HG03439 (cell line): ENCODE results near the gene ARHGEF7.
"Not testable (repeated sequence)": the region's sequence is repeated elsewhere in the genome, so short reads cannot be mapped to it uniquely, and the experiment has no call there.

Experiments
- ATAC-seq: cut with Tn5 transposase; IDR thresholded peaks from one replicate; pipeline ENCODE4 v1.9.1; 2021; ENCODE audit warnings: mild to moderate bottlenecking, moderate library complexity; ENCODE audit not compliant: unreplicated experiment

The ARHGEF7 gene

DNA sequence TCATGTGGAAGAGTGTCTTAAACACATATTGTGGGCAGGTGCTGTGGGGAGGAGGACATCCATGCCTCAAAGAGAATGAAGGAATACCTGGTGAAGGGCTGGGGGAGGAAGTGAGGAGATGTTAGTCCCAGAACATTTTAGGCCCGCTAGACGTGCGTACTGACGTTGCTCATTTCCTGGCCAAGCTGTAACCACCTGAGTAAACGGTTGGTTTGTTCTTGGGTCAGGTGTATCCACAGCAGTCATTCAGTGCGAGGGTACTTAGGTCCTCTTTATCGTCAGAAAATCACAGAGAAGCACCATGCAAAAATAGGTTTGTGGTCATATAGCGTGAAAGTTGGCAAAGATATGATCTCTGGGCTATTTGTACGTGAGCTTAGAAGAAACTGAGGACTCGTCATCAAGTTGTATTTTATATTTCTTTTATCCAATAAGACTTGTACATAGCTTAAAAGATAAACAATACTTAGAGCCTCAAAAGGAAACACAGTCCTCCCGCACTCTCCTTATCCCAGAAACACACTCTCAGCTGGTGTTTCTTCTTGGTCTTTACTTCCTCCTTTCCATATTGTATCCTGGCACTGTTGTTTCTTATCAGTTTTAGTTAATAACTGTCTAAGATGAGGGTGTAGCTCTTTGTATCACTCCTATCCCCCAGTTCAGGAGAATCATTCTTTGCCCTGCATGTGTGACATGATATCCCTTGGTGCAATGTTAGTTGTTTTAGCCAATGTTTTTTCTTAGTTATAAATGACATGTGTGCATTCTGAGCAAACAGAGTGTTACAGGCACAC is 52.0 kb downstream of the ARHGEF7 start:
- ATAC-seq, result no peak

DNA sequence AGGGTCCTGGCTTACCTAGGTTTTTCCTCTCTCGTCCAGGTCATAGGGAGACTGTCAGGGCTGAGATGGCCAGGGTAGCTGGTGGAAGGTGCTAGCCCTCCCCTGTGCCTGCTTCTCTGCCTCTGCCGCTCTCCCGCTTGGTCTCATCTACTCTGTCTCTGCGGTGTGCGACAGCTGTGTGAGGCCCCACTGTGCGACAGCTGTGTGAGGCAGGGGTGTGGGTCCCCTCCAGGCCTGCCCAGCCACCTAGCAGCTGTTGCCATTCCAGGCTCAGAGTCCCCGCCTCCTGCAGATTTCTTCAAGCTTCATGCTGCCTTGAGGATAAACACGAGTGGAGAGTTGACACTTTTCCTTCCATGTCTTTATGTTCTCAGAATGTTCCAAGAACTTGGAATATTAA is 53.0 kb downstream of the ARHGEF7 start:
- ATAC-seq, result no peak

DNA sequence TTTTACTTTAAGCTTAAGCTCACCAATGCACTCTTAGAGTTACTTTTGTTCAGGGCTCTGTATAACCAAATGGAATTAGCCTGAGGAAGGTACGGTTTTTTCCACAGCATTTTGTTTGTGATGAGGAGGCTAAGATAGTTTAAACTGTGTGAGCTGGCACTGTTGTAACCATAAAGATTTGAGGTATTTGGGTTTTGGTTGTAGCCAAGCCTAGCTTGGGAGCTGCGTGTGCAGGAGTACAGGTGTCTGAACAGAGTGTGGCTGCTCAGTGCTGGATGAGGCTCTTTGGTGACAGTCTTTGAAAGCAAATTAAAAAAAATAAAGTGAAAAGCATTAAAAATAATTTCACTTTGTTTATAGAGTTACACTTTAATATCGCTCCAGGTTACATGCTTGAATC is 56.0 kb downstream of the ARHGEF7 start:
- ATAC-seq, result no peak

DNA sequence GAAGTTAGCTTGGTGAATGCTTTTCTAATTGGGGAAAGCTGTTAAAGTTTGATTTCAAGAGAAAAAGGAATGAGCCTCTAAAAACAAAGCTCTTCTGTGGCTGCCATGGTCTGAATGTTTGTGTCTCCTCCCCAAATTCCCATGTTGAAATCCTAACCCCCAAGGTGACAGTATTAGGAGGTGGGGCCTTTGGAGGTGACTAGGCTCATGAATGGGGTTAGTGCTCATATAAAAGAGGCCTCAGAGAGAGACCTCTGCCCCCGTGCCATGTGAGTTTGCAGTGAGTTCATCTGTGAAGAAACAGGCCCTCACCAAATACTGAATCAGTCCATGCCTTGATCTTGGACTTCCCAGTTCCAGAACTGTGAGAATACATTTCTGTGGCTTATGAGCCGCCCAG is 56.5 kb downstream of the ARHGEF7 start:
- no peak for ATAC-seq

DNA sequence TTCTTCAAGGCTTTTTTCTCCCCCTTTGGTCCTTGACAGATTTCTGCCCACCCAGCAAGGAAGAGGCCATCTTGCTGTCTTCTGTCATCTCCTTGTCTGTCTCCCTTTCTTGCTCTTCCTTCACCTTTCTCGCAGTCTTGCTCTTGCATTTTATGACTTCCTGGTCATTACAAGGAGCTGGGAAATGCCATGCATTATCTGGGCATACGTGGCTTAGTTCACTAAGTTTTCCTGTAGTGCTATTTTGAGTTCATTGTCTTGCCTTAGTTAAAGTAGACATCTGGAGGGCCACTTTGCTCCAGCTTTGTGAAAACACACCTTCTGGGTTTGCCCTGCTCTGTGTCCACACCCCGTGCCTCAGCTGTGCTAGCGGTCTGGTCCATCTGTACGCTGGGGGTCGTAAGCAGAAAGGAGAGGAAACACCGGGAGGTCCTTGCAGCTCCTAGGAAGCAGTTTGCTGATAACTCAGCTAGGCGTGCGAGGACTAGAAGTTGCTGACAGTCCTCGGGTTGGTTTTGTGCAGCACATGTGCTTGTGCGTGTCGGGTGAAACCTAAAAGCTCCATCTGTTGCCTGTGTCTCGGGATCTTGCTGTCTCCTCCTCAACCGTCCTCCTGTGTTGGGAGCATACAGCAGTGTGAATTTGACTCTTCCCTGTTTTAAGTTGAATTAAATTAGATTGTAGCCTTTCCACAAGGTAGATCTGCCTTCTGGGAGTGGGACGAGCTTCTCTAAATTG is 59.4 kb downstream of the ARHGEF7 start:
- no peak for ATAC-seq

DNA sequence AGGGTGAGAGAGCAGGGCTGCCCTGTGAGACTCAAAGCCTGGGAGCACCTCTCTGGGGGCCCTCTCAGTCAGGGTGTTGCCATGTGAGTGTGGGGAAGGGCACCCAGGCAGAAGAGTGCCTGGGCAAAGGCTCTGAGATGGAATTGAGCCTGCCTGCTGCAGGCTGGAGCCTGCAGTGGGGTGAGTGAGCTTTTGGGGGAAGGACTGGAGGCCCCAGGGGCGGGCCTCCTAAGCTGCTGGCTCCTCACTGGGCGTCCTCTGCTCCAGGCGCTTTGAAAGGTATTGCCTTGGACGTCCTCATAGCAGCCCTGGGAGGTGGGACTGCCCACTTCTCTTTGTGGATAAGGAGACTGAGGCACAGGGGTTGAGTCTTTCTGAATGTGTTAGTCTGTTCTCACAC is 60.3 kb downstream of the ARHGEF7 start:
- ATAC-seq, result no peak

DNA sequence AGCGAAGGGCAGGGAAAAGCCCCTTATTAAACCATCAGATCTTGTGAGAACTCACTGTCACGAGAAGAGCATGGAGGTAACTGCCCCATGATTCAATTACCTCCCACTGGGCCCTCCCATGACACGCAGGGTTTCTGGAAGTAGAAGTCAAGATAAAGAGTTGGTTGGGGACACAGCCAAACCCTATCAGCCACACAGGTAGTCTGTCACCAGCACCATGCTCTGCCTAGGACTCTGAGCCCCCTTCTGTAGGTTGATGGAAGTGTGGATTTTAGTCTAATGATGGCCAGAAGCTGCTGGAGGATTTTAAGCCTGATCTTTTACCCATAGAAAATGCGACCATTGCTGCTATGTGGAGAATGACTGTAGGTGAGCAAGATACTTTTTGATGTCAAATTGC is 60.8 kb downstream of the ARHGEF7 start:
- no peak for ATAC-seq

DNA sequence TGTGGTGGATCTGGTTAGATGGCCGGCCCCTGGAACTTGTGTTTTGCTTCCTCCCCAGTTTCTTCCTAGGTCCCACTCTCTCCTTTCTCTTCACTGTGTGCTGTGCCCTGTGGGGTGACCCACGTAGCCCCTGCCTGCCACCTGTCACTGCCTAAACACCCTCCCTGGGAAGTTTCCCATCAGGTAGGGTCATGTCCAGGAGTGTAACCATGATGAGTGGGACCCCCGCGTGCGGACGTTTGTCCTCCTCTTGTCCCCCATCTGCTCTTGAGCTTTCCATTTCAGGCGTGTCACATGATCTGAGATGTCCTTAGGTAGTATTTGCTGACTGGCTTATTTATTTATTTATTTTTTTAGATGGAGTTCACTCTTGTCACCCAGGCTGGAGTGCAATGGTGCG is 61.3 kb downstream of the ARHGEF7 start:
- no peak for ATAC-seq

DNA sequence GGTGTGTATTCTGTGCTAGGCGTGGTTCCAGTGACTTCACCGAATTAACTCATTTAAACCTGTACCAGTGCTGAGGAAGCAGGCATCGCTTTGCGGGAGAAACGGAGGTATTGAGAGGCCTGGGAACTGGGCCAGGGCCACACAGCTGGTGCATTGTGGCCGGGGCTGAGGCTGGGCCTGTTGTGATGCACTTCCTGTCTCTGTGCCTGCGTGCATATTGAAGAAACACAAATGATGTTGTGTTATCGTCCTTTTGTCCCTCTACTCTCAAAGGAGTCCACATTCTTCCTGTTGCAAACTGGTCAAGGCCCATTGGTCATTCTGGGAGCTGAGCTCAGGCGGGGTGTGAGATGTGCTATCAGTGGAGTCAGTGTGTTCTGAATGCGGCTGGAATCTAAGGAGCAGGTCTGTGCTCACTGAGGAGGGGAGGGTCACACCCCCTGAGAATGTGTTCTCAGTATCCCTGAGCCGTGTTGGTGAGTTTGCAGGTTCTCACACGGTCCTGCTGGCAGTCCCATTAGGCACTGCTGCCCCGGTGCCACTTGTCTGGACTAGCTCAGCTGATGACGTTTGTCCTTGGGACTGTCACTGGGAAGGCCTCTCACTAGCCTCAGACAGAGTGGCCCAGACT is 62.1 kb downstream of the ARHGEF7 start:
- no peak for ATAC-seq

DNA sequence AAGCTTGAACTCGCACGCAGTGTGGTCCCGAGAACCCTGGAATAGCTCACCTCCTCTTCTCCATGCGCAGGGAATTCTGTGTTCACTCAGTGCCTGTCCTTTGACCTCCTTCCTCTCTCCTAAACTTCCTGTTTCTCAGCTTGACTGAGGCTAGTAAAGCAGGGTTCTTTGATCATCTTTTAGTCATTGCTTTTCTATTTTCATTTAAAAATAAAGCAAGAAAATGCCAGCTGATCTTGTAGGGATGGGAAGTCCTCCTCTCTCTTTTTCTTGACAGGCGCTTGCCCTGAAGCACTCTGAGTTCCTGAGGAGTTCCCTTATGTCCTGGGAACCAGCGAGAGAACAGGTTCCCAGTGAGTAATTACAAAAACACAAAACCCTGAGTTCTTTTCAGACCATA is 62.8 kb downstream of the ARHGEF7 start:
- ATAC-seq, result no peak

DNA sequence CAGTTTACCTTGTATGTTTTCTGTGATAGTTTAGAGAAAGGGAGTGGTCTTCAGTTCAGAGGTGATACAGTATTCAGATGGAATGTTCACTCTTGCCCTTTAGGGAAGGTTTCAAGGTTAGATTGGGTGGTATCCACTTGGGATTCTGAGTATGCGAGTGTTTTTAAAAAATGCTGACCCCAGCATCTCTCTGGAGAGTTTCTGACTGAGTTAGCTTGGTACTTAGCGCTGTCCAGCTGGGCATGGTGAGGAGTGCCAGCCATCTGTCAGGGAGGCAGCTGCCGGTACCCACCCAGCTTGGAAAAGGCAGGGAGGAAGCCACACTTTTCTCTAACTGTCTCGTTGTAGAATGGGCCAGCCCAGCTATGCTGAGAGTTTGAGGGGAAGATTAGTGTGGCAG is 63.3 kb downstream of the ARHGEF7 start:
- no peak for ATAC-seq

DNA sequence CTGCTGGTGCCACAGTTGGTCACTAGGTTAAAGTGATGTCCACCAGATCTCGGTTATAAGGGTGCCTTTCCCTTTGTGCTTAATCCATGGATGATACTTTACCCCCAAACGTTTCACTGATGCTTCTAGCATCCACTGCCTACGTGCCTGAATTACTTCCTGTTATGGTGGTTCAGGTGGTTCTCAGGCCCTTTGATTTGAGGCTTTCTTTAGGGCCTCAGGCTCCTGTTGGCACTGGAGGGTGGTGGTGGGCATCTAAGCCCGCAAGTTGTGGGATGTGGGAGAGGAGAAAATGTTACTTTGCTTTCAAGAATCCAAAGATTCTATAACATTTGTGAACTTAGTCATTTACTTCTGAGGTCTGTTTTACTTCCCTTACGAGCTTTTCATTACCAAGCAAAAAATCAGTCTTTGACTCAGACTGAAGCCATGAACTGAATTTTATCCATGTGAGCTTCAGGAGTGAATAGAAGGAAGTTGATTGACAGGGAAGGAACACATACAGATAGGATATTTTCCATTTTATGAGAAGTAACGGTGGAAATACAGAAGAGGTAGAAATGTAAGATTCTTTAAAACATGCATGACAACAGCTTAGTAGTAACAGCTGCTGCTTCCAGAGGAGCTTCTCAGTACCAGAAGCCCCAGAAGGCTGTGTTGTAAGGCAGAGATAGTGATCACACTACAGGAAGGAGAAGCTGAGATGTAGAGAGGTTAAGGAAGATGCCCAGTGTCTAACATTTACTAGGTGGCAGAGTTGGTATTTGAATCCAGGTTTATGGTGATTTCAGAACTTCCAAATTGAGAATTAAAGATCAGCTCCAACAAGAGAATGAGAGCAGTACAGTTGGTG is 65.0 kb downstream of the ARHGEF7 start:
- no peak for ATAC-seq

DNA sequence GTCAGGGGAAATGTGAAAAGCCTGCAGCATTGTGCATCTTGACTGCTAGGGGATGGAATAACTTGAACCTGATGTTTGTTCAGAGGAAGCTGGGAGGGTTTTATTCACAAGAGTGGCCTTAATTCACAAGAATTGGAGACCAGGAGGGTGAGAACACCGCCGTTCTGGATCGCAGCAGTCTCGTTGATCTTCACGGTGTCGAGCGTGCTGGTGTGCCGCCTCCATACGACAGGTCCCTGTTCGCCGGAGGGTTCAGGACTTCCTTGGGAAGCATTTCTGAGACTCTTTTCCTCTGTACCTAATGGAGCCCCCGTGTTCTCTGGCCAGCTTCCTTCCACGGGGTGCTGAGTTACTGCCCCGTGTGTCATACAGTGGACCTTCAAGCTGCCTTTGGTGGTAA is 66.9 kb downstream of the ARHGEF7 start:
- ATAC-seq, result no peak

DNA sequence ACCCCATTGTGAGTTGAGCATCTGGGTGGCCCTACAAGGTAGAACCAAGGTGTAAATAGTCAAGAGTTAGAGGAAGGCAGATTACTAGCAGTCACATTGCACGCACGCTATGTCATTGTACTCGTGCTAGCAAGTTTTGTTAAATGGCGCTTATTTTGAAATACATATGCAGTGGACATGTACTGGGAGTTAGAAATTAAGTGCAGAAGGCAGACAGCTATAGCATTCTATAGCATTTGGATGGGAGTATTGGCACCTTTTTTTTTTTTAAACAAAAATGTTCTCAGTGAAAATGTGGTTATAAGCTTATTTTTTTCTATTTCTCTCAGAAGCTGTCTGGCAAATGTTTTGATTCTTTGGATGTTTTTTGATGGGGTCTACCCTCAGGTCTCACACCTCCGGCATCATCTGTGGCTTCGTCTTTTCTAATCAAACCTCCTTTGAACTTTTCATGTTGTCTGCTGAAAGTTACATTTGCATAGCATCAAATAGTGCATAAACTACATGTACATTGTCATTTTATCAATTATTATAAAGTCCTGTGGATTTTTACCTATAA is 68.1 kb downstream of the ARHGEF7 start:
- ATAC-seq, result no peak

DNA sequence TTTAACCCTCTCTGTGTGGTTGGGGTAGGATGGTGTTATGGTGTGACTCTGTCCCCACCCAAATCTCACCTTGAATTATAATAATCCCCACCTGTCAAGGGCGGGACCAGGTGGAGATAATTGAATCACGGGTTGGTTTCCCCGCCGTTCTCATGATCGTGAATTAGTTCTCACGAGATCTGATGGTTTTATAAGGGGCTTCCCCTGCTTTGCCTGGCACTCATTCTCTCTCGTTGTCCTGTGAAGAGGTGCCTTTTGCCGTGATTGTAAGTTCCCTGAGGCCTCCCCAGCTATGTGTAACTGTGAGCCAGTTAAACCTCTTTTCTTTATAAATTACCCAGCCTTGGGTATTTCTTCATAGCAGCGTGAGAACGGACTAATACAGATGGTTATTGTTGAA is 68.8 kb downstream of the ARHGEF7 start:
- ATAC-seq, result no peak

DNA sequence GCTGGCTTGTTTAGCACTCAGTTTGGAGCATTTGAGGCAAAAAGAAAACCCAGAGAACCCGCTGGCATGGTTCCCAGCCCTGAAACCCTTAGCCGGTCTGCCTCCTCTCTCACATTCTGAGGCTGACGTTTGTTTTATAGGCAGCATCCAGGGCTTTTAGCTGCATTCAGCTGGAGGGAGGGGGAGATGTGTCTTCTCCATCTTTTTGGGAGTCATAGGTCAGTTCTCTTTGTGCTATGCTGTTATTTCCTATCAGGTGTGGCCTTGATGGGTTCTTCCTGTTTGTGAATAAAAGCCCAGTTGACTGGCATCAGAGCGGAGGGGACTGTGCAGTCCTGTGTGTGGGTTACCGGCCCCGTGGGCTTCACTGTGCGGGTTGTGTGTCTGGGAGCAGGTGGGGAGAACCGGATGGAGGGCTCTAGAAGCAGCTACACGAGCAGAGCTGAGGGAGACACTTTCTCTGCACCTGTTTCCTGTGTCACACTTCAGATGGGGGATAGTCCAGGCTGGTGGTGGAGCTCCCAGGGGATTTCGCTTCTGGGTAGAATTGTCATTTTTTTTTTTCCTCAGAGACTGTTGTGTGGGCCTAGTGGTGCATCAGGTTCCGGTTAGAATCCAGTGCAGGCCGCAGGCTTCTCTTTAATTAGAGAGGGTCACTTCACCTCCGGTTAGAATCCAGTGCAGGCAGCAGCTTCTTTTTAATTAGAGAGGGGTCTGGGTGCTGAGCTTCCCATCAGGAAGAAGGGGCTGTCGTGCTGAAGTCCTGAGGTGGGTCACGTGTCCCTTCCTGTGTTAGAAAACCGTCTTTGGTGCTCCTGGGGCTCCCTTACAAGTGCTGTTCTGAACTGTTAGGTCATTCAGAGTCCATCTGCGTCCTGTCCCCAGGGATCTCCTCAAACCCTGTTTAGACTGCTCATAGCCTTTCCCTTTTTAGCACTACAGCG is 69.6 kb downstream of the ARHGEF7 start:
- ATAC-seq, result peak; percentile 90

DNA sequence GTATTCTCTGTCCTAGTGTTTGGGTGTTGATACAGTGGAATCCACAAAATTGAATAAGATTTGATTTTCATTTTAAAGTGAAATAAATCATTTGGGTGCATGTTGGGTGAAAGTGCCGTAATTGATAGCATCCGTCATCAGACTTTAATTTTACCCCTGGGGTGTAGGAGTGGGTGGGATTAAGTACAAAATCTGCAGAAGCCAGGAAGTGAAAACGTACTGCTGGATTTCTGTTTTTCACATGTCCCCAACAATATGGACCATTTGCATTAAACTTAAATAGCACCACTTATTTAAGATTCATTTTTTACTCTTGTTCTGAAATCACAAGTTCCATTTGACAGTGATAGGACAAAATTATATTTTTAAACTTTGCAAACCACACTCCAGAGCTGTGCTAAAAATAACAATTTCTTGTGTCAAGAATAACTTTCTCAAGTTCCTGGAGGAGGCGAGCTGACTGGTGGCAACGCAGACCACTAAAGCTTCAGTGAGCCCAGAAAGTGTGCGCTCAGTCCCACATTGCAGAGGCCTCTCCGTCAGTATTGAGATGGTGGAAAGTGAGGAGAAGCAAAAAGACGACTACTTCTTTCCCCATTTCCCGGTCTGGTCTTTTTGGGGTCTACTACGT is 71.3 kb downstream of the ARHGEF7 start:
- ATAC-seq, result no peak

DNA sequence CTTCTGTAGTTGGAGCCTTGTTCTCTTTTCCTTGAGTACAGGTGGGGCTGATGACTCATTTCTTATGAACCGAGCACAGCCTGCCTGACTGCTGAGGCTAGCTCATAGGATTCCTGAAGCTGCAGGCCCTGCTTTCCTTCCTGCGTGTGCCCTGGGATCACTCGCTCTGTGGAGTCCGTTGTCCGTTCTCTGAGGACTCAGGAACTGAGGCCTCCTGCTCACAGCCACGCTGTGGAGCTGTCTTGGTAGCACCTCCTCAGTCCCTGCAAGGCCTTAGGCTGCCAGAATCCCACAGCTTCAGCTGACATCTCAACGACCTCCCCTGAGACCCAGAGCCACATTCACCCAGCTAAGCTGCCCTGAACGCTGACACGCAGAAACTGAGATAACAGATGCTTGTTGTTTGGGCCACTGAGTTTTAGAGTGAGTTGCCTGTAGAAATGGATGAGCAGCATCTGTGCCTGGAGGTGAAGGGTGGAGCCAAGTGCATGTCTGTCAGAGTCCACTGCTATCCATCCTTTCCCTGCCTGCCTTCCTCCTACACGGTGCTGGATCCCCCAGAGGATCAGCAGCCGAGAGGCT is 72.9 kb downstream of the ARHGEF7 start:
- ATAC-seq, result no peak

DNA sequence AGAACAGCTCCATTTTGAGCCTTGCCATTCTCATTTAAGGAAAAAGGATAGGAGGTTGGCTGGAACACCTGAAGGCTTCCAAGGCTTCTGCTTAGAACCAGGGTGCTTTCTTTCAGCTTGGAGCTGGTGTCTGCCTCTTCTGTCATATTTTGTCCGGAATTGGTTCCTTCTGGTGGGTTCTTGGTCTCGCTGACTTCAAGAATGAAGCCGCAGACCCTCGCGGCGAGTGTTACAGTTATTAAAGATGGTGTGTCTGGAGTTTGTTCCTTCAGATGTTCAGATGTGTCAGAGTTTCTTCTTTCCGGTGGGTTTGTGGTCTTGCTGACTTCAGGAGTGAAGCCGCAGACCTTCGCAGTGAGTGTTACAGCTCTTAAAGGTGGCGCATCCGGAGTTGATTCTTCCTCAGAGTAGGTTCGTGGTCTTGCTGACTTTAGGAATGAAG is 74.0 kb downstream of the ARHGEF7 start:
- ATAC-seq, result not testable (repeated sequence)
